GM19351 (cell line): Measurements from ENCODE around the gene SERTAD2.
A peak's percentile ranks its signal among the peaks of the same experiment; 100 is the strongest.

Source experiments
- ATAC-seq: cut with Tn5 transposase; IDR thresholded peaks from one replicate; pipeline ENCODE4 v1.9.1; 2021; ENCODE audit warnings: mild to moderate bottlenecking, moderate library complexity; ENCODE audit not compliant: unreplicated experiment

SERTAD2 gene

GRCh38 chr2:64653109-64654062 lies at the start of gene SERTAD2:
Gene SERTAD2 (minus strand): TSS chr2:64653913. CDS start chr2:64636871, 17,042 bp downstream.
- peak; percentile 71 for ATAC-seq

GRCh38 chr2:64700133-64700809 lies 46.6 kb upstream of the SERTAD2 start:
- peak; percentile 40 for ATAC-seq

- ATAC-seq = peak; percentile 35
Measured at GRCh38 chr2:64699712-64700111, 46.0 kb upstream of the SERTAD2 start.

GRCh38 chr2:64698668-64699444 lies 45.1 kb upstream of the SERTAD2 start:
- peak; percentile 87 for ATAC-seq

GRCh38 chr2:64698177-64698643 lies 44.5 kb upstream of the SERTAD2 start:
- no peak for ATAC-seq

GRCh38 chr2:64697297-64698176 lies 43.8 kb upstream of the SERTAD2 start:
- ATAC-seq = no peak

- no peak for ATAC-seq
Measured at GRCh38 chr2:64696636-64697035, 42.9 kb upstream of the SERTAD2 start.

- ATAC-seq = no peak
Measured at GRCh38 chr2:64695721-64696261, 42.1 kb upstream of the SERTAD2 start.

- no peak for ATAC-seq
Measured at GRCh38 chr2:64692401-64692800, 38.7 kb upstream of the SERTAD2 start.

- ATAC-seq = no peak
Measured at GRCh38 chr2:64688909-64689308, 35.2 kb upstream of the SERTAD2 start.

- ATAC-seq = no peak
Measured at GRCh38 chr2:64686283-64686956, 32.7 kb upstream of the SERTAD2 start.

- ATAC-seq = no peak
Measured at GRCh38 chr2:64685430-64685829, 31.7 kb upstream of the SERTAD2 start.

GRCh38 chr2:64683771-64684510 lies 30.2 kb upstream of the SERTAD2 start:
- no peak for ATAC-seq

- no peak for ATAC-seq
Measured at GRCh38 chr2:64681479-64681967, 27.8 kb upstream of the SERTAD2 start.

- no peak for ATAC-seq
Measured at GRCh38 chr2:64679673-64680425, 26.1 kb upstream of the SERTAD2 start.

GRCh38 chr2:64678771-64679590 lies 25.3 kb upstream of the SERTAD2 start:
- ATAC-seq = no peak

GRCh38 chr2:64677530-64677929 lies 23.8 kb upstream of the SERTAD2 start:
- no peak for ATAC-seq
